Astrocyte (in vitro differentiated cells and primary cell): ENCODE measurements around the gene ACSL6. TPM values are rescaled to one million over a fixed set of nuclear protein-coding genes. Genes with fewer than 3 reads are reported as not detected.

Source experiments
- DNase-seq: peaks from one replicate; pipeline ENCODE4 v3.0.0-alpha.2; 2010; ENCODE audit warnings: low read depth
- FAIRE-seq: peaks from 2 replicates; lab custom pipeline; 2011; peaks lifted over from hg19 to GRCh38; lab: Jason Lieb, UNC
- H2AFZ ChIP-seq: 2 replicates; pipeline ENCODE4 v1.6.0; 2012; ENCODE audit warnings: low read depth, low read length, inconsistent platforms
- H3K27ac ChIP-seq: 2 replicates; pipeline ENCODE4 v1.5.1; 2011; ENCODE audit warnings: low read depth, low read length, inconsistent platforms
- H3K27me3 ChIP-seq: 2 replicates; pipeline ENCODE4 v1.6.0; 2011; ENCODE audit warnings: low read length, inconsistent platforms; ENCODE audit not compliant: insufficient read depth
- H3K36me3 ChIP-seq: 2 replicates; pipeline ENCODE4 v1.5.1; 2011; ENCODE audit warnings: low read length, inconsistent platforms; ENCODE audit not compliant: insufficient read depth
- H3K4me1 ChIP-seq: 2 replicates; pipeline ENCODE4 v1.5.1; 2011; ENCODE audit warnings: low read length, inconsistent platforms; ENCODE audit not compliant: insufficient read depth
- H3K4me2 ChIP-seq: 2 replicates; pipeline ENCODE4 v1.6.0; 2012; ENCODE audit warnings: low read length, inconsistent platforms
- H3K4me3 ChIP-seq: 2 replicates; pipeline ENCODE4 v1.5.1; 2011; ENCODE audit warnings: low read depth, mild to moderate bottlenecking, low read length, inconsistent platforms; ENCODE audit not compliant: insufficient read depth
- H3K79me2 ChIP-seq: 2 replicates; pipeline ENCODE4 v1.6.0; 2012; ENCODE audit warnings: mild to moderate bottlenecking, low read length, inconsistent platforms; ENCODE audit not compliant: insufficient read depth
- H3K9ac ChIP-seq: 2 replicates; pipeline ENCODE4 v1.6.0; 2012; ENCODE audit warnings: mild to moderate bottlenecking, low read length, inconsistent platforms
- H3K9me3 ChIP-seq: 2 replicates; pipeline ENCODE4 v1.5.1; 2012; ENCODE audit warnings: low read depth, mild to moderate bottlenecking, low read length, inconsistent platforms; ENCODE audit not compliant: insufficient read depth
- H4K20me1 ChIP-seq: 2 replicates; pipeline ENCODE4 v1.6.0; 2012; ENCODE audit warnings: low read length, inconsistent platforms; ENCODE audit not compliant: insufficient read depth
- H3K27ac Mint-ChIP-seq: one replicate; pipeline ENCODE4 v1.8.0; 2021; ENCODE audit warnings: mild to moderate bottlenecking, mixed read lengths; ENCODE audit not compliant: unreplicated experiment
- H3K27me3 Mint-ChIP-seq: one replicate; pipeline ENCODE4 v1.8.0; 2021; ENCODE audit warnings: low read depth, mixed read lengths; ENCODE audit not compliant: unreplicated experiment
- H3K36me3 Mint-ChIP-seq: one replicate; pipeline ENCODE4 v1.8.0; 2021; ENCODE audit warnings: low read depth, mixed read lengths; ENCODE audit not compliant: unreplicated experiment
- H3K4me1 Mint-ChIP-seq: one replicate; pipeline ENCODE4 v1.8.0; 2021; ENCODE audit warnings: low read depth, mixed read lengths; ENCODE audit not compliant: unreplicated experiment
- H3K4me3 Mint-ChIP-seq: one replicate; pipeline ENCODE4 v1.8.0; 2021; ENCODE audit warnings: mild to moderate bottlenecking, moderate library complexity, mixed read lengths; ENCODE audit not compliant: unreplicated experiment
- H3K9me3 Mint-ChIP-seq: one replicate; pipeline ENCODE4 v1.8.0; 2021; ENCODE audit warnings: mild to moderate bottlenecking, mixed read lengths; ENCODE audit not compliant: unreplicated experiment
- CTCF ChIP-seq: IDR thresholded peaks from 2 replicates; pipeline ENCODE4 v1.5.1; 2011; ENCODE audit warnings: low read depth, mild to moderate bottlenecking, inconsistent platforms, low read length, moderate library complexity; ENCODE audit not compliant: insufficient read depth
- EZH2 ChIP-seq: IDR thresholded peaks from 2 replicates; pipeline ENCODE4 v1.6.1; 2012; ENCODE audit warnings: mild to moderate bottlenecking, low read length, inconsistent platforms; ENCODE audit not compliant: insufficient read depth
- total RNA-seq: library from RNA; stranded (reverse); gene quantifications from 2 replicates; pipeline ENCODE4 v1.2.1, GENCODE V29; 2021

The ACSL6 gene
- total RNA-seq, 1 donor from 2014 or later = 0.07 TPM

- Histone ChIP-seq H3K4me1 (no peaks in the 10 kb centered on the region), H3K9ac (no peak overlapping the region), H3K4me3 (no peak overlapping the region), H3K79me2 (no peaks in the 10 kb centered on the region), H3K27ac (no peak overlapping the region), H3K4me2 (no peak overlapping the region), H3K9me3 (no peaks in the 10 kb centered on the region), H3K36me3 (no peaks in the 10 kb centered on the region), H3K27me3 (no peaks in the 10 kb centered on the region), H2AFZ (no peak overlapping the region), H4K20me1 (no peaks in the 10 kb centered on the region)
- TF ChIP-seq CTCF = no peak
- TF ChIP-seq EZH2 = no peak
- Mint-ChIP-seq H3K4me3 (no peak overlapping the region), H3K36me3 (no peaks in the 10 kb centered on the region), H3K27ac (no peak overlapping the region), H3K4me1 (no peaks in the 10 kb centered on the region), H3K27me3 (no peaks in the 10 kb centered on the region), H3K9me3 (no peaks in the 10 kb centered on the region)
- DNase-seq (no peak), FAIRE-seq (no peak)
These were observed 71.6 kb downstream of the ACSL6 start for GRCh38 chr5:131939690-131940345.

GRCh38 chr5:131932235-131932634, 79.2 kb downstream of the ACSL6 start:
- no peak overlapping the region for H3K27ac Mint-ChIP-seq

More at GRCh38 chr5:131932235-131932634, 79.2 kb downstream of the ACSL6 start:
- H3K9me3 ChIP-seq = no peaks in the 10 kb centered on the region
- TF ChIP-seq EZH2 = no peak
- TF ChIP-seq CTCF = no peak
- no peak overlapping the region for H3K4me2 ChIP-seq
- no peaks in the 10 kb centered on the region for H3K27me3 Mint-ChIP-seq
- no peaks in the 10 kb centered on the region for H3K36me3 ChIP-seq
- H3K4me3 Mint-ChIP-seq = no peak overlapping the region
- DNase-seq = no peak
- H3K27ac ChIP-seq = no peak overlapping the region
- no peaks in the 10 kb centered on the region for H3K4me1 ChIP-seq
- no peaks in the 10 kb centered on the region for H3K79me2 ChIP-seq
- H2AFZ ChIP-seq = no peak overlapping the region
- H3K4me1 Mint-ChIP-seq = no peaks in the 10 kb centered on the region
- H4K20me1 ChIP-seq = no peaks in the 10 kb centered on the region
- H3K4me3 ChIP-seq = no peak overlapping the region
- FAIRE-seq = no peak
- no peak overlapping the region for H3K9ac ChIP-seq
- peaks cover 11% of the 10 kb centered on the region for H3K9me3 Mint-ChIP-seq
- H3K27me3 ChIP-seq = no peaks in the 10 kb centered on the region
- no peaks in the 10 kb centered on the region for H3K36me3 Mint-ChIP-seq
